ENCODE measurements around the gene GNPAT.
"Not testable (repeated sequence)": the region's sequence is repeated elsewhere in the genome, so short reads cannot be mapped to it uniquely, and the experiment has no call there.

Gene GNPAT

DNA sequence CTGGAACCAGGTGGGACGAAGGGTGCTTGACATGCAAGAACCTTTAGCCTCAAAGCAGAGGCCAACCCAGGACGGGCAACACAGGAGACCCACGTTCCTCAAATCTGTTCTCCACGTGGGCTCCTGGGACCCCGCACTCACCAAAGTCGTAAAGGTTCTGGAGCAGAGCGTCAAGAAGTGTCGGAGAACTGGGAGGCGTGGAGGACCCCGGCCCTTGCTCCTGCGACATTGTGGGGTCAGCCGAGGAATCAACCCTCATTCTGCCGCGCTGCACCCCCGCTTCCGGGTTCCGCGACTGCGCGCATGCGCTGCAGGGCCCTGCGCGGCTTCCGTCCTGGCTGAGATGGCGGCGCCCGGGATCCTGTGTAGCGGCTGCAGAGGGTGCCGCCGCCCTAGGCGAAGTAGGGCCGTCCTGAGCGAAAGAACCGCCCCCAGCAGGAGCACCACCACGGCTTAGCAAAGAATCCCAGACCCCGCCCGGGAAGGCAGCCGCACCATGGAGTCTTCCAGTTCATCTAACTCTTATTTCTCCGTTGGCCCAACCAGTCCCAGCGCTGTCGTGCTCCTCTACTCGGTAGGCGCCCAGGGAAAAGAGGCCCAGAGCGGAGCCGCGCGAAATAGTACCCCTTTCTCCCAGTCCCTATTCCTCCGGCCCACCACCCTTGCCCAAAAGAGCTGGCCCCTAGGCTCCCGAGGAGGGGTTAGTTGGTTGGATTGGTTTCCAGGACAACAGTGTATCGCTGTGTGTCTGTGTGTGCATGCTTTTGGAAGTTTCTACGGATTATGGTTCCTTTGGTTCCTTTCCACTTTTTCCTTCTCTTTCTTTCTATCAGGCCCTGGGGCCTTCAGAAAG is at the start of gene GNPAT:
TSS of gene GNPAT (plus strand) at position 330 of the 853 bp plus-strand sequence. CDS start at position 497, 167 bp downstream.
- DNase-seq, result peak in 54 of 56 donors; percentile 32 to 90 (median 78)

DNA sequence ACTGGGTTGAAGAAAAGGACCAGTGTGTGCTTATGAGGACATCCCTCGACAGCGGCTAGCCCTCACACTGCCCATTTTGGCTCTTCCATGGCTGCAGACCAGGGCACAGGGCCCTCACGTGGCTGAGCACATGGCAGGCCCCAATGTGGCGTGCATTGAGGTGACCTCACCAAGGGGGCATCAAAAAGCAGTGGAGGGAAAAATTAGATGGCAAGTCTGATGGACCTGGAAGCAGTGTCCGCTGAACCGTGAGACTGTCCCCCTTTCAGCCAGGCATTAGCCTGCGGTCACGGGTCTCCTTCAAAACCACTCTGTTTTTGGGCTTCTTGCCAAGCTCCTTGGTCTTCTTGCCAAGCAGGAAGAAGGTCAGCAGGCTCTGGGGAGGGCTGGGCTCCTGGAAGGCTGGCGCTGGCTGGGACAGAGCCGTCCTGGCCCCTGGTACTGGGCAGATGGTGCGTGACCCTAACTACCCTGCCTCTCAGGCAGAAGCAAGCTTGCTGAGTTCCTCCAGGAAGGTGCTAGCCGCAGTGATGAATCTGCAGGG is 48.3 kb upstream of the GNPAT start:
- DNase-seq, result peak in 49 of 56 donors; percentile 8 to 80 (median 41)

DNA sequence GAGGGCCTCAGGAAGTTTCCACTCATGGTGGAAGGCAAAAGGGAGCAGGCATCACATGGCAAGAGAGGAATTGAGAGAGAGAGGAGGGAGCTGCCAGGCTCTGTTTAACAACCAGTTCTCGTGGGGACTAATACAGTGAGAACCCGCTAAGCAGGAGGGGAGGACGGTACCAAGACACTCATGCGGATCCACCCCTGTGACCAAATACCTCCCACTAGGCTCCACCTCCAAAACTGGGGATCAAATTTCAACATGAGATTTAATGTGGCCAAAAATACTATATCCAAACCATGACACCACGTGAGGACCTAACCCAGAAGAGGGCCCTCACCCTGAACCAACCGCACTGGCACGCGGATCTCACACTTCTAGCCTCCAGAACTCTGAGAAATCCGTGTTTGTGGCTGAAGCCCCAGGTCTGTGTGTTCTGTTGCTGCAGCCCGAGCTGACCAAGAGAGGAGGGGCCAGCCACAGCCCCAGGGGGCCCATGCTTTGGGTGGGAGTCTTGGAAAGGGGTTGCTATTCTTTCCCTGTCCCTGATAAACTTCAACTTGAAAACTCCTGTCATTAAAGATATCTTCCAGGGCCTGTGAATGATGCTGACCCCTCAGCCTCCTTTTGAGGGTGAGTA is 47.2 kb upstream of the GNPAT start:
- DNase-seq, result no peak

DNA sequence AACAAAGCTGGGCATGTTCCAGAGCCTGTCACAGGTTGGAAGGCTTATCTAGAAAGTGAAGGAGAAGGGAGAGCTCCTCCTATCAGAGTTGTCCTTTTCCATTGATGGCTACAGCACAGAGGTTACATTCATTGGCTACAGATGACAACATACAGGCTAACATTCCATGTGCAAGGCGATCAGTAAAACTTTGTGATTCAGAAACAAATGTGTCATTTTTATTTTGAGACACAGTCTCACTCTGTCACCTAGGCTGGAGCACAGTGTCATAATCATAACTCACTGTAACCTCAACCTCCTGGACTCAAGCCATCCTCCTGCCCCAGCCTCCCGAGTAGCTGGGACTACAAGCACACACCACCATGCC is 46.6 kb upstream of the GNPAT start:
- no peak for DNase-seq

DNA sequence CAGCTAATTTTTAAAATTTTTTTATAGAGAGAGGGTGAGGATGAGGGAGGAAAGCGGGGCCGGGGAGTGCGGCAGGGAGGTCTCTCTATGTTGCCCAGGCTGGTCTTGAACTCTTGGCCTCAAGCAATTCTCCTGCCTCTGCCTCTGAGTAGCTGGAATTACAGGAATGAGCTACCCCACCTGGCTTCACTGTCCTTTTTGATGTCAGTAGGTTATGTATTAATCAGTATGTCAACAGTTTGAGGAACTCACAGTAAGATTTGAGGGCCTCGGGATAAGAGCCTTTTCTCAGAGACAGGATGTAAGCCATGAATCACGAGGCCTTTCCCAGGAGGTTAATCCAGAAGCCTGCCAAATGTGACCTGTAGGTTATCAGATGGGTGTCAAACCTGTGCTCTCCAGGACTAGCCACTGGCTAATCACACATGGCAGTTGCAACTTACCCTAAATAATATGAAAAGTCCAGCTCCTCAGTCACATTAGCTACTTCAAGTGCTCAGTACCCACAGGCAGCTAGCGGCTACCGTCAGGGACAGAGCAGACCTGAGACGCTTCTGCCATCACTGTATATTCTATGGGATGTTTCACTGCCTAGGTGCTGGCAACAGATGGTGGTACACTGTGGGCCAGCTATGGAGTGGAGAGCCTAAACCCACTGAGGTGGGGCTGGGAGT is 46.0 kb upstream of the GNPAT start:
- DNase-seq, result no peak

DNA sequence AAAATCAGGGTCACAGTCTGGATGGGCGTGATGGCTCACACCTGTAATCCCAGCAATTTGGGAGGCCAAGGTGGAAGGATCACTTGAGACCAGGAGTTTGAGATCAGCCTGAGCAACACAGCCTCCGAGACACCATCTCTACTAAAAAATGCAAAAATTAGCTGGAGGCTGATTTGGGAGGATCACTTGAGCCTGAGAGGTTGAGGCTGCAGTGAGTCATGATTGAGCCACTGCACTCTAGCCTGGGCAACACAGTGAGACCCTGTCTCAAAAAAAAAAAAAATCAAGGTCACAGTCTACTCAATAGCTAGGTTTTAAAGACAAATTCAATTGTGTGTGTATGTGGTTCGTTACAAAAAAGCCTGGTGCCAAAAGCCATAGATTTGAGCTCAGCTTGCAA is 44.7 kb upstream of the GNPAT start:
- no peak for DNase-seq

DNA sequence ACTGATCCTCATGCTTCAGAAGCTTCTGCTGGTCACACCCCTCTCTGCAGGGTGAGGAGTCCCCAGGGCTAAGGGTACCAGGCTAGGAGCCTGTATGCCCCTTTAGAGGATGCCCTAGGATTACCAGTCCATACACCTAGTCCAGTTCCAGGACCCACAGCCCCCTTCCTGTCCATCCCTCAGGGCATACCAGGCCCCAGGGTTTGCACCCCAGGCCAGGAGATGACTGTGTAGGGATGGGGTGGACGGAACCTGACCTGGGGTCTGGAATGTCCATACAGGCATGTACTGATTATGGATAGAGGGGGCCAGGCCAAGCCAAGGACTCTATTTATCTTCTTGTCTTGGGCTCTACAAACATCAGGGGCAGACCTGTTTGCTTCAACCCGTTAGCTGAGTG is 44.3 kb upstream of the GNPAT start:
- no peak for DNase-seq

DNA sequence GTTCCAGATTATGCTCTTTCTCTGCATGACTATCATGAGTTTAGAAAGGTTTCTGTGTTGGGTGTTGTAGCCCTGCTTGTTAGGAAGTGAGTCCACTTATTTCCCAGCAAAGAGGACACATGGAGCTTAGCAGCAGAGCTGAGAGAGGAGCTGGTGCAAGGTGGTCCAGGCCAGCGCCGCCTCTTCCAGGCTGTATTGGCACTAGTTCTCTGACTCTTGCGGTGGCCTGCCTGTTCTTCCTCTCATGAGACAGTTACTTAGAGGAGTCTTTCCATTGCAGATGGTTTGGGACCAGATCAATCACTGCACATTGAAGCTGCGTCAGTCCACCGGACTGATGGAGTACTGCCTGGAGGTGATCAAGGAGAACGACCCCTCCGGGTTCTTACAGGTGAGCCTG is 41.1 kb upstream of the GNPAT start:
- no peak for DNase-seq

DNA sequence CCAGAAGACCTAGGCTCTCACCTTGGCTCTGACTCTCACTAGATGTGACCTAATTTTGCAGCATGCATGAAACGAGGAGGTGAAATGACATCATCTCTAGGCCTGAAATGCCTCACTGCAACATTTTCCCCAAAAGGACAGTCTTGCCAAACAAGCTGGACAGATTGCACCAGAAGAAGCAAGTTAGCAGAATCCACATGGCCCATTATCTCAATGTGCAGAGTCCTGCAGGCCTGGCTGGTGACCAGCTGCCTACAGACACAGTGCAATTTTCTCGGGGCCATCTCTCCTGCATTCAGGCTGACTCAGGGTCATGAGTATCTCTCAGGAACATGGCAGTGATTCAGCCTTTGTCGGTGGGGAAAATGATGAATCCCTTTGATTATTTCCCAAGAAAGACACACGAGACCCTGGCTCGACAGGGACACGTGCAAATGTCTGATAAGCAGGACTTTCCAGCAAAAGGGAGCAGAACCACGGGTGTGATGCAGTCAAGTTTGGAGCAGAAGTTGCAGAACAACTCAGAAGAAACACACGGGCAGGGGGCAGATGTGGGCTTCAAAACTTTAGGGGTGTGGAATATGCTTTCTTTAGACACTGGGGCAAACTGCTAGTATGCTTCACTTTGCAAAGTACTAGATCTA is 40.5 kb upstream of the GNPAT start:
- no peak for DNase-seq

DNA sequence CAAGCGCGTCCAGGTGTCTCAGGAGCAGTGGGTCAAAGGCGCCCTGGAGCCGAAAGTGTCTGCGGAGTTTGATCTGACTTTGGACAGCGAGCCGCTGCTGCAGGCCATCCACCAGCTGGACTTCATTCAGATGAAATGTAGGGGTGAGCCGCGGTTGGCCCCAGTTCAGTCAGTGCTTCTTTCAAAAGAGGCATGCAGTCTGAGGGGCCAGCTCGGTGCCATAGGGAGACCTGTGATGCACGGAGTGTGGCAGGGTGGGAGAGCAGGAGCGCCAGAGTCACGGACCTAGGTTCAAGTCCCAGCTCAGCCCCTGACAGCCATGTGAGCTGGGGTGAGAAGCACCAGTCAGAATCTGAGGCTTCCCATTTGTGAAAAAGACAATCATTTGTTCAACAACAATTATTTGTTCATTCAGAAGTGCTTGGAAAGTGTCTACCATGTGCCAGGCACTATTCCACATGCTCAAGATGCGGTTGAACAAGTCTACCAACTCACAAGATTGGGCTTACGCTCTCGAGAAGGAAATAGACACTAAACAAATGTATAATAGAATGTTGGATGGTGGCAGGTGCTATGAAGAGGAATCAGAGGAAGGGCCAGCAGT is 39.5 kb upstream of the GNPAT start:
- no peak for DNase-seq

DNA sequence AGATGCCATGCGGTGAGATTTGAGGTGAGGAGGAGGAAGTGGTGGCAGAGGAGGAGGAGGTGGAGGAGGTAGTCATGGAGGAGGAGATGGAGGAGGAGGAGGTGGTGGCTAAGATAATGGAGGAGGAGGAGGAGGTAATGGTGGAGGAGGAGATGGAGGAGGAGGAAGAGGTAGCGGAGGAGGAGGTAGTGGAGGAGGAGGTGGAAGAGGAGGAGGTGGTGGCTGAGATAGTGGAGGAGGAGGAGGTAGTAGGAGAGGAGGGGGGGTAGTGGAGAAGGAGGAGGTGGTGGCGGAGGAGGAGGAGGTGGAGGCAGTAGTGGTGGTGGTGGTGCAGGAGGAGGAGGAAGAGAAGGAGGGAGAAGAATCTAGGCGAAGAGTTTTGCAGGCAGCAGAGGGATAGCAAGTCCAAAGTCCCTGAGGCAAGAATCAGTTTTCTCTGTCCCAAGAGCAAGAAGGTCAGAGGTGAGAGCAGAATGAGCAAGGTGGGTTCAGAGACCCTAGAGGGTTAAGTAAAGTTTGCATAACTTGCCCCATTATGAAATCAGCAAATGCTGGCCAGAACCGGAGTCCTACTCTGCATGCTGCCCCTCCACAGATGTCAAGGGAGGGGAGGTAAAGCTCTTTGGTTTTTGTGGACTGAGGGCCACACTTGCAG is 38.9 kb upstream of the GNPAT start:
- DNase-seq, result no peak

DNA sequence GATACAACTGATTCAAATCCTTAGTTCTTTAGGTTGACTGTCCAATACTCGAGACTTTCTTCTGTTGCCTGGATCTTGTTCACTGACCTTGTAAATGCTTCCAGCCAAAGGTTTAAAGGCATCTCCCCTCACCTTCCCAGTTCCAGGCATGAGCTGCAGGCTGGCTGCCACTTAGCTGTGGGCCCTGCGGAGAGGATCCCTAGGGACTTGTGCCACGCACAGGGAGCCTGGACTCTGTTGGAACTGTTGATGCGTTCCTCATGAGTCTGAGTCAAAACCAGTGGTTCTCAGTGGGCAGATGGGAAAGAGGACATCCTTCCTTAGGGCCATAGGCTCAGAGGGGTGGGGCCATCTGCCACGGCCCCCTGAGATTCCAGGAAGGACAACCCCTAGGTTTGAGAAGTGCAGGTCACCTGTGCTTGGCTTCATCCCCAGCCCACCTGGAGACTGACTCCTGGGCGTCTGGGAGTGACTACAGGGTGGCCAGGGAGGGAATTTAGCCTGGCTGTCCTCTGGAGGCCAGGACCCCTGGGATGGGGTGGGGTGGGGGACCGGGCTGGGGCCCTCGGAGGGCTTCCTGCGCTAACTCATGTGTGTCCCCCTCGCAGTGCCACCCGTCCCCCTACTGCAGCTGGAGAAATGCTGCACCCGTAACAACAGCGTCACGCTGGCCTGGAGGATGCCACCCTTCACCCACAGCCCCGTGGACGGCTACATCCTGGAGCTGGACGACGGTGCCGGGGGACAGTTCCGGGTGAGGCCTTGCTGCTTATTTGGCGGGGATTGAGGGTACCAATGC is 37.6 kb upstream of the GNPAT start:
- no peak for DNase-seq

DNA sequence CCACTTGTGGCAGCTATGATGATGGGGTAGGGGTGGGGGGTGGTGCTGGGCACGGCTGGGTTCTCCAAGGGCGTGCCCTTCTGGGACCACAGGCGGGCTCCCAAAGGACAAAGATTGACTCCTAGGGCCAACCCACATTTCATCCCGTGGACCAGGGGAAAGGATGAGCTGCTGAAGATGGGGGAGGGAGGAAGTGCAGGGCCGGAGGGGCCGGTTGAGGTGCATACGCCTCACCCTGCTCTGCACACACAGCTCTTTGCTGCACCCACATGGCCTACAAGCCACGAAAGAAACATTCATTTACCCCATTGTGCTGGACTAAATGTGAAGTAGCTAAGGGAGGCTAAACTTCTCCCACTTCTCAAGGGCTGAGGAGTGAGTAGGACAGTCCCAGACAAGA is 34.2 kb upstream of the GNPAT start:
- DNase-seq, result peak in 1 of 56 donors; percentile 21

DNA sequence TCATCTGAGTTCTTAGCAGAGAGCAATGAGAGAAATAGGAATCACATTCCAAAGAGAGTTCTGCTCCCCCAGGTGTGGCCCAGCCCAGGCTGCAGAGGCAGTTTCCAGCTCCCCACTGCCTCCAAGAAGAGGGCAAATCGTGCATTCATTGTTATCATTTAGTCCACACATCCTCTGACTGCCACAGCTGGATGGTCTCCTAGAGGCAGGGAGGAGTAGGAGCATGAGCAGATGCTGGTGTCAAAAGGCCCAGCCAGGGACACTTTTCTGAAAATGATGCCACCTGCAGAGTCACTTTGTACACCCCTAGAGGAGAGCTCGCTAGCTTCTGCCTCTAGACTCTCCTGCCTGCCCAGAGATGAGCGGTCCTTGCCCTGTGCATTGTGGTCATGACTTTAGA is 33.6 kb upstream of the GNPAT start:
- no peak for DNase-seq

DNA sequence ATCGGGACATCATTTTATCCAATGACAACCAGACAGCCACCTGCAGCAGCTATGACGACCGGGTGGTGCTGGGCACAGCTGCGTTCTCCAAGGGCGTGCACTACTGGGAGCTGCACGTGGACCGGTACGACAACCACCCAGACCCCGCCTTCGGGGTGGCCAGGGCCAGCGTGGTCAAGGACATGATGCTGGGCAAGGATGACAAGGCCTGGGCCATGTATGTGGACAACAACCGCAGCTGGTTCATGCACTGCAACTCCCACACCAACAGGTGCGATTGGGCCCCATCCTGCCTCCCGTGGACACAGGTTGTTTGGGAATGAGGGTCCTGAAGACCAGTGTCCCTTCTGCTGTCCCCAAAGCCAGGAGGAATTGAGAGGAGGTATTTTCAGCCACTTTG is 32.0 kb upstream of the GNPAT start:
- DNase-seq, result no peak

DNA sequence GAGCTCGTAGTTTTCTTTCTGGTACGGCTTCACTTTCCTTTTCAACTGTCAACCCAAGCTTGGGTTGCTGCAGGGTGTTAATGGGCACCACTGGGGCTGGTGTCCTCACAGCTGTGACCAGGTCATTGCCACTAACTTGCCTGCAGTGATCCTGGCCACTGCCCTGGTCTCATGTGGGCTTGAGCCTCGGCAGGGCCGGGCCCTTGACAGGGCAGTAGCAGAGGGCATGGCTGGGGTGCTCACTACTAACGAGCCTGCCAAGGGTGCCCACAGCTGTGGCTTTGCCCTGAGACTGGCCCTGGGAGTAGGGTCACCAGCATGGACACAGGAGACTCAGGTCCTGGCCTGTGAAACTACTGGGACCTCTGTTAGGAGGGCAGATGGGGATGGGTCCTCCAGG is 31.5 kb upstream of the GNPAT start:
- no peak for DNase-seq

DNA sequence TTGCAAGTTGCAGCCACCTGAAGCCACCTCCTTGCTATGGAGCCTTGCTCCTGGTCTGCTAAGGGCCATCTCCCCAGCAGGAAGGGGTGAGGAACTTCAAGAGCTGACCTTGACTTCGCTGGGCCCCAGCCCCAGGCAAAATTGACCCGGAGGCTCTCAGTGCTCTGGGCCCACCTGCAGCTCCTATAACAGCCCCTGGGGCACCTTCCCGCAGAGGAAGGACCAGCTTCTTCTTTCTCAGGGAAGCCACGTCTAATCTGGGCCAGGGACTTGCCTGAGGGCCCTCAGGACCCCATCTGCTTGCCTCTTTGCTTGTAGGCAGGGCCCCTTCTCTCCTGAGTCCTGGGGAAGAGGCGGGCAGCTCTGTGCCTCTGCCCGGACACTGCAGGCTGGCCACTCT is 30.9 kb upstream of the GNPAT start:
- DNase-seq, result no peak

DNA sequence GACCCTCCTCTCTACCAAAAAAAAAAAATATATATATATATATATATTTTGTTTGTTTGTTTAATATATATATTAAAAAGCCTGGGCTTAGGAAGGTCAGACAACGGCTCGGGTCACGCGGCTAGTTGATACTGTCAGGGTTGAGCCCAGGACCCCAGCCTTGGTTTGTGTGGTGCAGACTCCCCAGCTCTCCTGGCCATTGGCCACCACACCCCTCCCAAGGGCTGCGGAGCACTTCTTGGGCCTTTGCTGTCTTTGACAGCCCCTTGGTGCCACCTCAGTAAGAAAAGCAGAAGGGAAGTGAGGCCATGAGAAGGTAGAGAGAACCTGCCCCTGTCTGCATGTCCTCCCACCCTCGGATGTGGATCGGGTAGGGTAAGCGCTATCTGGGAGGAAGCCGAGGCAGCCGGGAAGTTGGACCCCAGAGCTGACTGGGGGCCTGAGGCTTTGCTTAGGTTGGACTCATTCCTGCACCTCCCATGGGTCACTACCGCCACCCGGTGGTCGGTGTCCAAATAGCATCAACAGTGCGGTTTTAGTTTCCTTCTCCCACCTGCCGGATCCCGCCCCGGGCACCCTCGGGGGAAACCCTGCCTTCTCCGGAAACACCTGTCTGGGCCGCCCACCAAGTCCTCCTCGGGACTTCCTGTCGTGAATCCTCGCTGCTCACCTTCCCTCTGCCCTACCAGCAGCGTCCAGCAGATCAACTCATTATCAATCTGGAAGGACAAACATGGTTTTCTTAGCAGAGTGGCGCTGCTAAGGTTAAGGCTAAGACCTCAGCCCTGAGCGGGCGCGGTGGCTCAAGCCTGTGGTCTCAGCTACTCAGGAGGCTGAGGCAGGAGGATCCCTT is 29.8 kb upstream of the GNPAT start:
- DNase-seq, result peak in 52 of 56 donors; percentile 16 to 89 (median 66)

DNA sequence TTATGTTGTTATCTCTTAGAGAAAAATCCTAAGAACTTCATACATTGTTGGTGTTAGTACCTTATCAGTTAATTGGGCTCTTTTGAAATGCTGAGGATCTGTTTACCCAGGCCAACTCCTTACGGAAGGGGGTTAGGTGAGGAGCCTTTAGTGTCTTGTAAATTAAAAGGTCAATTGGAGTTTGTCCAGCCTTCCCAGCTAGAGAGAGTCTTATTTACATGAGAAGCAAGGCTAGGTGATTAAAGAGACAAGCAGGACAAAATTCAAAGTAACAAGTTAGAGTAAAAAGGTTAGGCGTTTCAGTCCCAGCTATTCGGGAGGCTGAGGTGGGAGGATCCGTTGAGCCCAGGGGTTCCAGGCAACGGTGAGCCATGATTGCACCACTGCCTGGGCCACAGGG is 28.7 kb upstream of the GNPAT start:
- not testable (repeated sequence) for DNase-seq

Data from nucleus accumbens (tissue), 56 donors.